GM10266 (cell line): ENCODE data around the gene OR5AU1.

ENCODE experiments used
- DNase-seq: peaks from one replicate; pipeline ENCODE4 v3.0.0; 2012; ENCODE audit errors: extremely low spot score
- CTCF ChIP-seq: IDR thresholded peaks from 2 replicates; pipeline ENCODE4 v1.5.1; 2012; ENCODE audit warnings: mild to moderate bottlenecking, low read depth; ENCODE audit not compliant: control insufficient read depth, insufficient read depth; ENCODE audit errors: missing control alignments

OR5AU1 gene

GRCh38 chr14:21155963-21156362 lies at the start of gene OR5AU1:
OR5AU1 (minus strand) TSS chr14:21156063; CDS start chr14:21155872, 191 bp downstream.
- DNase-seq: no peak
- TF ChIP-seq CTCF: no peak

DNA sequence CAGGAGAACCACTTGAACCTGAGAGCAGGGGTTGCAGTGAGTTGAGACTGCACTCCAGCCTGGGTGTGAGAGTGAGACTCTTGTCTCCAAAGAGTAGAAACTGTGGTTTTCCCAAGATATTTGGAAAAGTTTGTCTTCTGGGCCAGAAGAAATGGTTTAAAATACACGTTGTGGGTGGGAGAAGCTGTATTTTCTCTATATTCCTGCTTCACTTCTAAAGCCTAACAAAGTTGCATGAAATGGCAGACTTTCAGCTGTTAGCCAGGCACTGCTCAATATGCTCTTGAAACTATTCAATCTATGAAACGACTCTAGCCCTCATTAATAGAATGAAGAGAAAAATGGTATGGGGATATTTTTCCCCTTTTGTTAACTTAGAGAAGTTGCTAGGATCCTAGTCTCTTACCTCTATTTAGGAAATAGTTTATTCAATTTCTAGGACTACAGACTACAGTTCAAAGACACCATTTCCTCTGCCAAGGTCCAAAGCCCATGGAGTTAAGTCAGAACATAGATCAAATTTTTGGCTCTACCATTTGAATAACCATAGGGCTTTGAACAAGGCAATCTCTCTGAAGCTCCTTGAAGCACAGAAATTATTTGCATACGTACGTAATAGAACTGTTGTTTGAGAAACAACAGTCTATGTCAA lies 49.3 kb upstream of the OR5AU1 start:
- no peak for TF ChIP-seq CTCF
- no peak for DNase-seq

GRCh38 chr14:21204167-21205025 lies 48.5 kb upstream of the OR5AU1 start:
- TF ChIP-seq CTCF: no peak
- DNase-seq: no peak

- TF ChIP-seq CTCF: no peak
- no peak for DNase-seq
Measured at GRCh38 chr14:21203470-21204166, 47.8 kb upstream of the OR5AU1 start.

GRCh38 chr14:21202463-21203358 lies 46.8 kb upstream of the OR5AU1 start:
- no peak for TF ChIP-seq CTCF
- no peak for DNase-seq

- no peak for TF ChIP-seq CTCF
- no peak for DNase-seq
Measured at GRCh38 chr14:21201732-21202462, 46.0 kb upstream of the OR5AU1 start.
